ENCODE measurements around the gene NFATC3.

DNA sequence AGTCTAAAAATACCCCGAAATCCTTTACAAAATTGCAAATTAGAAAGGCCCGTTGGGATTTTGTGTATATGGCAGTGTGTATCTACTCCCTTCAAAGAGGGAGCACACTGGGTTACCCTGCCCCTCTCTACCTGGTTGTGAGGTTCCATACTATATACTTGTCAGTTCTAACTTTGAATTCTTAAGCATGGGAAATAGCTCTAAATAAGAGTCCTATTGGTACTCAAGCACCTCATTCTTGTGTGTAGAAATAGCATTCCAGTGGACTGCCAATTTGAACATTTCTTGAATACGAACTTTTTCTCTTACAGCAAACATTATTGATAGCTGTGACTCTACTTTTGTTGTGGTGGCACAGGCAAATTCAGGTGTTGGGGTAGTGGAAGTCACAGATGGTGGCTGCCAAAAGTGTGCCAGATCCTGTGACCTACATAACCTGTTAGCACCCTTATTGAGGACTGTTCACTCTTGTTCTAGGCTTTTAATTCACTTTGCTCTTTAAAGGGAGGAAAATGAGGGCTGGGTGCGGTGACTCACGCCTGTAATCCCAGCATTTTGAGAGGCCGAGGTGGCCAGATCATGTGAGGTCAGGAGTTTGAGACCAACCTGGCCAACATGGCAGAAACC, 134.7 kb downstream of the NFATC3 start:
- TF ChIP-seq POLR2A (IDR thresholded peaks at IDR 0.05; ENCODE audit: low read length), result no peak
- TF ChIP-seq GATA1 (IDR thresholded peaks at IDR 0.05; ENCODE audit: low read depth, low read length), result no peak

Measured in erythroblast (primary cell).